ENCODE measurements around the gene IRF8.

IRF8 gene

DNA sequence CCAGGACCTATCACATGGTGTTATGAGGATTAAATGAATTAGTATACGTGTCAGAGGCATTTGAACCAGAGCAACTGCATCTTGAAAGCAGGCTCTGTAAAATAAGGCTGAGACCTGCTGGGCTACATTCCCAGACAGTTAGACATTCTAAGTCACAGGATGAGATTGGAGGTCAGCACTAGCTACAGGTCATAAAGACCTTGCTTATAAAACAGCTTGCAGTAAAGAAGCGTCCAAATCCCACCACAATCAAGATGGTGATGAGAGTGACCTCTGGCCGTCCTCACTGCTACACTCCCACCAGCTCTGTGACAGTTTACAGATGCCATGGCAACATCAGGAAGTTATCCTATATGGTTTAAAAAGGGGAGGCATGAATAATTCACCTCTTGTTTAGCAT is 71.8 kb downstream of the IRF8 start:
- Histone ChIP-seq H3K27ac (ENCODE audit: low read length) (no peak overlapping the region), H3K4me1 (ENCODE audit: insufficient read depth, low read length) (no peaks in the 10 kb centered on the region), H3K4me2 (ENCODE audit: insufficient read depth, low read length) (no peak overlapping the region), H4K20me1 (ENCODE audit: insufficient read depth, low read length) (no peaks in the 10 kb centered on the region; the same call in 1 of the 2 replicates), H3K79me2 (ENCODE audit: insufficient read depth, low read length) (no peaks in the 10 kb centered on the region), H2AFZ (ENCODE audit: low read depth, low read length) (no peak overlapping the region), H3K4me3 (ENCODE audit: low read depth in 1 of 2, low read length in 2 of 2) (no peak overlapping the region), H3K9ac (ENCODE audit: low read depth, low read length) (no peak overlapping the region), H3K27me3 (ENCODE audit: insufficient read depth, low read length, poor library complexity) (no peaks in the 10 kb centered on the region), H3K9me3 (ENCODE audit: insufficient read depth, low read length, severe bottlenecking) (peaks cover 5% of the 10 kb centered on the region), H3K36me3 (ENCODE audit: insufficient read depth, low read length) (no peaks in the 10 kb centered on the region)
- DNase-seq = no peak
- no peak for TF ChIP-seq EZH2 (IDR thresholded peaks at IDR 0.05; ENCODE audit: borderline replicate concordance, low read depth, low read length, severe bottlenecking)
- TF ChIP-seq, protein P1, sequence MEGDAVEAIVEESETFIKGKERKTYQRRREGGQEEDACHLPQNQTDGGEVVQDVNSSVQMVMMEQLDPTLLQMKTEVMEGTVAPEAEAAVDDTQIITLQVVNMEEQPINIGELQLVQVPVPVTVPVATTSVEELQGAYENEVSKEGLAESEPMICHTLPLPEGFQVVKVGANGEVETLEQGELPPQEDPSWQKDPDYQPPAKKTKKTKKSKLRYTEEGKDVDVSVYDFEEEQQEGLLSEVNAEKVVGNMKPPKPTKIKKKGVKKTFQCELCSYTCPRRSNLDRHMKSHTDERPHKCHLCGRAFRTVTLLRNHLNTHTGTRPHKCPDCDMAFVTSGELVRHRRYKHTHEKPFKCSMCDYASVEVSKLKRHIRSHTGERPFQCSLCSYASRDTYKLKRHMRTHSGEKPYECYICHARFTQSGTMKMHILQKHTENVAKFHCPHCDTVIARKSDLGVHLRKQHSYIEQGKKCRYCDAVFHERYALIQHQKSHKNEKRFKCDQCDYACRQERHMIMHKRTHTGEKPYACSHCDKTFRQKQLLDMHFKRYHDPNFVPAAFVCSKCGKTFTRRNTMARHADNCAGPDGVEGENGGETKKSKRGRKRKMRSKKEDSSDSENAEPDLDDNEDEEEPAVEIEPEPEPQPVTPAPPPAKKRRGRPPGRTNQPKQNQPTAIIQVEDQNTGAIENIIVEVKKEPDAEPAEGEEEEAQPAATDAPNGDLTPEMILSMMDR (IDR thresholded peaks at IDR 0.05; ENCODE audit: borderline replicate concordance, extremely low read depth, low read length, poor library complexity, severe bottlenecking) = no peak
- no peak for ATAC-seq (ENCODE audit: insufficient read depth, low read depth)
